ENCODE measurements around the gene ADH4. TPM values are rescaled to one million over a fixed set of nuclear protein-coding genes. Genes with fewer than 3 reads are reported as not detected.
"Not testable (repeated sequence)": the region's sequence is repeated elsewhere in the genome, so short reads cannot be mapped to it uniquely, and the experiment has no call there.

ADH4 gene
- total RNA-seq, 1 experiment from 2014 or later = not detected

DNA sequence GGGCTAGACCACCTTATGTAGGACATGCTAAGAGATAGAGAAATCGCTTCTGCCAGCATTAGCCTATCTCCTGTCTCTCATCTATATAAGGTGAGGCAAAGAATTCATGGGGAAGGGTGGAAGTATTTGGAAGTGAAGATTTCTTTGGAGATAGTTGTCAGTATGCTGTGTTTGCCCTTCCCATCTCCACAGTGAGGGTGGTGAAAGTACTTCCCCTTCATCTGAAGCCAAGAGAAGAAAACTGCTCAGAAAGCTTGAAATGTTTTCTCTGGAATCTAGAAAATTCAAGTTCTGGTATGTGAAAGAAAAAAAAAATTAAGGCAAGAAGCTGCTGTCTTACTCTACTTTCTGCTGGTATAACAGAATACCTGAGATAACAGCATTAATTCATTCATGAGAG lies 43.2 kb downstream of the ADH4 start:
- Histone ChIP-seq H3K36me3 (ENCODE audit: insufficient read depth, low read length, poor library complexity, severe bottlenecking) (no peaks in the 10 kb centered on the region), H3K4me3 (ENCODE audit: low read depth, low read length, poor library complexity, severe bottlenecking) (no peak overlapping the region), H3K27me3 (replicated peaks; ENCODE audit: insufficient read depth, low read depth, low read length, poor library complexity) (no peaks in the 10 kb centered on the region), H3K9me3 (ENCODE audit: low read depth, low read length, poor library complexity, severe bottlenecking) (no peaks in the 10 kb centered on the region), H3K4me1 (ENCODE audit: insufficient read depth, low read length, poor library complexity, severe bottlenecking) (peaks cover 4% of the 10 kb centered on the region), H3K27ac (ENCODE audit: low read depth, low read length, poor library complexity, severe bottlenecking) (no peak overlapping the region)
- POLR2A ChIA-PET (ENCODE audit: low non-redundant PET) = no interaction called here
- no peak for TF ChIP-seq CTCF (conservative IDR thresholded peaks at IDR 0.05; ENCODE audit: low read depth, low read length)
- no peak for TF ChIP-seq EZH2 (IDR thresholded peaks at IDR 0.05; ENCODE audit: borderline replicate concordance, low read depth, low read length, poor library complexity, severe bottlenecking)
- intact Hi-C loops (cut with micrococcal nuclease; ENCODE audit: unreplicated experiment) = no loop called here
- no TSS peak for BruUV-seq (replicated peaks)
- CTCF ChIA-PET = no interaction called here
- no peak for DNase-seq (ENCODE audit: low spot score)

- H3K9me3 ChIP-seq (ENCODE audit: low read depth, low read length, poor library complexity, severe bottlenecking); intact Hi-C loops (cut with micrococcal nuclease; ENCODE audit: unreplicated experiment); H3K27me3 ChIP-seq (replicated peaks; ENCODE audit: insufficient read depth, low read depth, low read length, poor library complexity); H3K27ac ChIP-seq (ENCODE audit: low read depth, low read length, poor library complexity, severe bottlenecking); H3K4me1 ChIP-seq (ENCODE audit: insufficient read depth, low read length, poor library complexity, severe bottlenecking); H3K36me3 ChIP-seq (ENCODE audit: insufficient read depth, low read length, poor library complexity, severe bottlenecking); CTCF ChIA-PET; H3K4me3 ChIP-seq (ENCODE audit: low read depth, low read length, poor library complexity, severe bottlenecking); BruUV-seq (replicated peaks); POLR2A ChIA-PET (ENCODE audit: low non-redundant PET): not testable (repeated sequence)
- DNase-seq (ENCODE audit: low spot score) = peak; percentile 33
Measured at GRCh38 chr4:99099814-99100213, 44.3 kb downstream of the ADH4 start.

- POLR2A ChIA-PET (ENCODE audit: low non-redundant PET) = no interaction called here
- CTCF ChIA-PET = interaction anchor here (0.6 kb wide), 1 partner anchor 461 kb away, joined by 3 read pairs; no protein-coding TSS in a partner anchor
- Histone ChIP-seq H3K36me3 (ENCODE audit: insufficient read depth, low read length, poor library complexity, severe bottlenecking) (no peaks in the 10 kb centered on the region), H3K27me3 (replicated peaks; ENCODE audit: insufficient read depth, low read depth, low read length, poor library complexity) (no peaks in the 10 kb centered on the region), H3K27ac (ENCODE audit: low read depth, low read length, poor library complexity, severe bottlenecking) (no peak overlapping the region), H3K4me1 (ENCODE audit: insufficient read depth, low read length, poor library complexity, severe bottlenecking) (peaks cover 4% of the 10 kb centered on the region), H3K9me3 (ENCODE audit: low read depth, low read length, poor library complexity, severe bottlenecking) (no peaks in the 10 kb centered on the region), H3K4me3 (ENCODE audit: low read depth, low read length, poor library complexity, severe bottlenecking) (no peak overlapping the region)
- no peak for DNase-seq (ENCODE audit: low spot score)
- intact Hi-C loops (cut with micrococcal nuclease; ENCODE audit: unreplicated experiment) = no loop called here
- no TSS peak for BruUV-seq (replicated peaks)
- TF ChIP-seq EZH2 (IDR thresholded peaks at IDR 0.05; ENCODE audit: borderline replicate concordance, low read depth, low read length, poor library complexity, severe bottlenecking) (no peak), CTCF (conservative IDR thresholded peaks at IDR 0.05; ENCODE audit: low read depth, low read length) (no peak)
Measured at GRCh38 chr4:99099311-99099710, 44.8 kb downstream of the ADH4 start.

GRCh38 chr4:99091841-99092240 lies 52.3 kb downstream of the ADH4 start:
- DNase-seq (ENCODE audit: low spot score); H3K27ac ChIP-seq (ENCODE audit: low read depth, low read length, poor library complexity, severe bottlenecking); POLR2A ChIA-PET (ENCODE audit: low non-redundant PET); H3K9me3 ChIP-seq (ENCODE audit: low read depth, low read length, poor library complexity, severe bottlenecking); BruUV-seq (replicated peaks); H3K36me3 ChIP-seq (ENCODE audit: insufficient read depth, low read length, poor library complexity, severe bottlenecking); intact Hi-C loops (cut with micrococcal nuclease; ENCODE audit: unreplicated experiment); H3K4me1 ChIP-seq (ENCODE audit: insufficient read depth, low read length, poor library complexity, severe bottlenecking); CTCF ChIA-PET; H3K4me3 ChIP-seq (ENCODE audit: low read depth, low read length, poor library complexity, severe bottlenecking); H3K27me3 ChIP-seq (replicated peaks; ENCODE audit: insufficient read depth, low read depth, low read length, poor library complexity): not testable (repeated sequence)

All from A673 (cell line).